ENCODE data around the gene KRTAP10-1. TPM values are rescaled to one million over a fixed set of nuclear protein-coding genes. Genes with fewer than 3 reads are reported as not detected.

Gene KRTAP10-1
- total RNA-seq, 1 donor from 2014 or later, result not detected

DNA sequence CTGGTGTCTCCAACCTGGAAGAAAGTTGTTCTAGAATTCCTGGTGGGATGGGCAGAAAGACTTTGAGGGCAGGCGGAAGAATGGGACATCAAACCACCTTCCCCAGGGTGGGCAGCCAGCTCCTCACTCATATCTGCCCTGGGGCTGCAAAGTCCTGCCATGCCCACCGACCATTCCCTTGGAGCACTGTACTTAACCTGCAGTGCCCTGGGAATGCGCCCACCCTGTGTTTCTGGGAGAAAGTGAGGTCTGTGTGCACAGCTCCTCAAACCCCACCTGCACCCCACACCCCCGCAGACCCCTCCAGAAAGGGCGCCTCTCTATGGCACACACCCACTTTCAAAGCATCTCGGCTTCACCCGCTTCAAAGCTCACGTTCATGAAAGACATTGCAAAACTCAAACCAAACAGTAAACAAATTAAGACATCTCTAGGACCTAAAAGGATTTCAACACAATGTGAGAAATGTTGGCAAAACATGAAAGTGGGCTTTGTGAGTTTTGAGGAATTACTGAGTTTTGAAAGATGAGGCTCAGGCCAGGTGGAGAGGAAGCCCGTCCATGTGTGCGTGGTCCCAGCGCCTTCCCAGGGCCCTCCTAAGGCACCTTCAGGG, 25.1 kb downstream of the KRTAP10-1 start:
- TF ChIP-seq, protein P1, sequence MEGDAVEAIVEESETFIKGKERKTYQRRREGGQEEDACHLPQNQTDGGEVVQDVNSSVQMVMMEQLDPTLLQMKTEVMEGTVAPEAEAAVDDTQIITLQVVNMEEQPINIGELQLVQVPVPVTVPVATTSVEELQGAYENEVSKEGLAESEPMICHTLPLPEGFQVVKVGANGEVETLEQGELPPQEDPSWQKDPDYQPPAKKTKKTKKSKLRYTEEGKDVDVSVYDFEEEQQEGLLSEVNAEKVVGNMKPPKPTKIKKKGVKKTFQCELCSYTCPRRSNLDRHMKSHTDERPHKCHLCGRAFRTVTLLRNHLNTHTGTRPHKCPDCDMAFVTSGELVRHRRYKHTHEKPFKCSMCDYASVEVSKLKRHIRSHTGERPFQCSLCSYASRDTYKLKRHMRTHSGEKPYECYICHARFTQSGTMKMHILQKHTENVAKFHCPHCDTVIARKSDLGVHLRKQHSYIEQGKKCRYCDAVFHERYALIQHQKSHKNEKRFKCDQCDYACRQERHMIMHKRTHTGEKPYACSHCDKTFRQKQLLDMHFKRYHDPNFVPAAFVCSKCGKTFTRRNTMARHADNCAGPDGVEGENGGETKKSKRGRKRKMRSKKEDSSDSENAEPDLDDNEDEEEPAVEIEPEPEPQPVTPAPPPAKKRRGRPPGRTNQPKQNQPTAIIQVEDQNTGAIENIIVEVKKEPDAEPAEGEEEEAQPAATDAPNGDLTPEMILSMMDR (conservative IDR thresholded peaks at IDR 0.05), result no peak
- H3K27me3 Mint-ChIP-seq, result no peaks in the 10 kb centered on the region

DNA sequence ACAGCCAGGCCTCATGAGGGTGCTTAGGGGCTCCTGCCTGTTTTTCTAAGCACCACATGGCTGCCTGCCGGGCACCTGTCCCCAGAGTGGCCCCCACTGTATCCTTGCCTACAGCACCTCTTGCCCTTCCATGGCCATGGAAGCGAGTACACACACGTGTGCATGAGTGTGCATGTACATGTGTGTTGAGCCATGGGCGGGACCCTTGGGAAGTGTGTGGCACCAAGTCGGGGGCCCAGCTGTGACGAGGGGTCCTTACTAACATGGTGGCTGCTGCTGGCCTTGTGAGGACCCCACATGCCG, 25.8 kb downstream of the KRTAP10-1 start:
- H3K4me1 Mint-ChIP-seq (ENCODE audit: unreplicated experiment), result no peaks in the 10 kb centered on the region
- no peak for DNase-seq (ENCODE audit: extremely low spot score, unreplicated experiment)
- no peak overlapping the region for H3K4me3 Mint-ChIP-seq
- TF ChIP-seq, protein P1 (conservative IDR thresholded peaks at IDR 0.05), result no peak
- H3K27ac Mint-ChIP-seq, result no peak overlapping the region
- H3K36me3 Mint-ChIP-seq, result no peaks in the 10 kb centered on the region
- peaks cover 5% of the 10 kb centered on the region for H3K9me3 Mint-ChIP-seq
- H3K27me3 Mint-ChIP-seq, result no peaks in the 10 kb centered on the region

More for the DNA sequence above, 25.1 kb downstream of the KRTAP10-1 start:
- no peak overlapping the region for H3K27ac Mint-ChIP-seq
- H3K9me3 Mint-ChIP-seq, result peaks cover 5% of the 10 kb centered on the region
- H3K36me3 Mint-ChIP-seq, result no peaks in the 10 kb centered on the region
- no peak overlapping the region for H3K4me3 Mint-ChIP-seq
- no peak for DNase-seq (ENCODE audit: extremely low spot score, unreplicated experiment)
- H3K4me1 Mint-ChIP-seq (ENCODE audit: unreplicated experiment), result no peaks in the 10 kb centered on the region

DNA sequence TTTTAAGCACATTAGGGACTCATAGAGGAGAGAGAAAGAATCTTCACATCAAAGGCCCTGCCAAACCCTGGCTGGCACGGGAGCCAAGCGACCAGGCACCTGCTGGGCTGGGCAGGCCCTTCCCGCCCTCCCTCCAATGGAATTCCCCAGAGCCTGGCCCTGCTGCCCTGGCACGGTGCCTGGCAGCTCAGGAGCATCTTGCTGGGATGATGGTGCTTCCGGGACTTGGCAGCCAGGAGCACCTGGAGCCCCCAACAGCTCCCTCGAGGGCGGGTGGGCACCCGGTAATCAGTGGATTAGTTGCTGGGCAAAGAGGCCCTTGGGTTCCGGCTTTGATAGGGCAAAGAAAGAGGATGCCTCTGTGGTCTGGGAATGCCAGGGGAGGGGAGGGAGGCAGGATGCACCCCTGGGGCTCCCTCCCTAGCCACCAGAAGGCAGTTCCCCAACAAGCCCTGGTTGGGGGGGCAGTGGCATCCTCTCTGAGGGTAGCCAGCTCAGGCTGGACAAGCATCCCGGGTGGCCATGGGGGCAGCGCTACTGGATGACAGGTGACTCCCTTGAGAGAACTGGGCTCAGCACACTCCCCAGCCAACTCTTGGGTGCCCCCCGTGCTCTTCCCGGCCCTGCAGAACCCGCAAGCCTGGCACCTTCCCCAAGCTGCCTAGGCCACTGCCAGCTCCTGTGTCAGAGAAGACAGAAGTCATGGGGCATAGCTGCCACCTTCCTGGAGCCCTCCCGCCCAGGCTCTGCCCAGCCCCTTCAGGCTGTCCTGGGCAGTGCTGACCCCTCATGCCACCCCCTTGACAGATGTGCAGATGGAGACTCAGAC, 26.4 kb downstream of the KRTAP10-1 start:
- TF ChIP-seq, protein P1 (conservative IDR thresholded peaks at IDR 0.05), result no peak
- Mint-ChIP-seq H3K9me3 (peaks cover 5% of the 10 kb centered on the region), H3K27me3 (no peaks in the 10 kb centered on the region), H3K4me3 (no peak overlapping the region), H3K36me3 (no peaks in the 10 kb centered on the region), H3K27ac (no peak overlapping the region), H3K4me1 (ENCODE audit: unreplicated experiment) (no peaks in the 10 kb centered on the region)
- no peak for DNase-seq (ENCODE audit: extremely low spot score, unreplicated experiment)

DNA sequence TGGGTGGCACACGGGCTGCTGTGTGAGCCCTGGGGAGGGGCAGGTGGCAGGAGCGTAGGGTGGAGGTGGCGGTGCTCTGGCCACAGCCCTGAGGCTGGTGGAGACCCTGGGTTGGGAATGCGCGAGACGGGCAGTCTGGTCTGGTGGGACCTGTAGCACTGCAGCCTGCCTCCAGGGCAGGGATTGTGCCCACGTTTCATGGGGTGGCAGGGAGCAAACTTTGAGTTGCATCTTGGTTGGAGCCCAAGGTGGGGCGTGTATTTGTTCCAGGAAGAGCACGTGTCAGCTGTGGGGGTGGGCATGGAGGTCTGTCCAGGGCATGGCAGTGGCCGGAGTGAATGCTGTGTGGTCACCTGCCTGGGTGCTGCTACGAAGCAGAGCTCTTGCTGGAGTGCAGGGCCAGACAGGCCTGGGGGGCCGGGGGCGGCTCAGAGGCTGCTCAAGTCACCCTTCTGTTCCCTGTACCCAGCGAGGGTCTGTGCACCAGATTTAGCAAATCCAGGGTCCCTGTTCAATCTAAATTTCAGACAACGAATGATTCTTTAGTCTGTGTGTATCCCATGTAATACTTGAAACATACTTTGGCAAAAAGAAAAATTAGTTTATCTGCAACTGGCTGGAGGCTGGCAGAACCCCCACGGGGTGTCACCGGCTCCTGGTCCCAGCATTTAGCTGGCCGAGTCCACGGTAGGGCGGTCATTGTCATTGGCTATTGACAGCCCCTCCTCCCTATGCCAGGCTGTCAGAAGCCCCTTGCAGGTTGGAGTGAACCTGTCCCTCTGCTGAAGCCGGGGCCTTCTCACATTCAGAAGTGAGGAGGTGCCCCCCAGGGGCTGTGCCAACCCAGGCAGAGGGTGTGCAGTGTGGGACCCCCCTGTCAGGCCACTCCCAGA, 27.3 kb downstream of the KRTAP10-1 start:
- Mint-ChIP-seq H3K4me1 (ENCODE audit: unreplicated experiment) (no peaks in the 10 kb centered on the region), H3K27me3 (no peaks in the 10 kb centered on the region), H3K4me3 (no peak overlapping the region), H3K36me3 (no peaks in the 10 kb centered on the region), H3K9me3 (peaks cover 2% of the 10 kb centered on the region), H3K27ac (no peak overlapping the region)
- TF ChIP-seq, protein P1 (conservative IDR thresholded peaks at IDR 0.05), result no peak
- DNase-seq (ENCODE audit: extremely low spot score, unreplicated experiment), result no peak

- TF ChIP-seq, protein P1 (conservative IDR thresholded peaks at IDR 0.05), result no peak
- no peak for DNase-seq (ENCODE audit: extremely low spot score, unreplicated experiment)
- no peak overlapping the region for H3K27ac Mint-ChIP-seq
- no peaks in the 10 kb centered on the region for H3K4me1 Mint-ChIP-seq (ENCODE audit: unreplicated experiment)
- no peaks in the 10 kb centered on the region for H3K9me3 Mint-ChIP-seq
- no peak overlapping the region for H3K4me3 Mint-ChIP-seq
- no peaks in the 10 kb centered on the region for H3K27me3 Mint-ChIP-seq
- H3K36me3 Mint-ChIP-seq, result no peaks in the 10 kb centered on the region
Observed at GRCh38 chr21:44511938-44512275, 28.1 kb downstream of the KRTAP10-1 start.

Data from type B pancreatic cell (in vitro differentiated cells).